Aorta (tissue), 5 donors: ENCODE results near the gene GLRB. TPM values are rescaled to one million over a fixed set of nuclear protein-coding genes. Genes with fewer than 3 reads are reported as not detected.
A peak's percentile ranks its signal among the peaks of the same experiment; 100 is the strongest.

Experiments used
- ATAC-seq: fragments of 200-7000 bp; cut with Tn5 transposase; one replicate; pipeline ENCODE4 v1.9.1; 2022; ENCODE audit warnings: moderate library complexity; ENCODE audit not compliant: low FRiP score
- DNase-seq, 2 donors: peaks; one replicate each; pipeline ENCODE4 v3.0.0-alpha.2; 2020
- H3K27ac ChIP-seq, 2 donors: one replicate each; pipeline ENCODE4 v1.5.1; 2013; ENCODE audit warnings: low read length in 2 of 2, mild to moderate bottlenecking in 2 of 2, moderate library complexity in 2 of 2, control low read depth in 1 of 2, inconsistent platforms in 1 of 2, low read depth in 1 of 2
- H3K27me3 ChIP-seq, 2 donors: one replicate each; pipeline ENCODE4 v1.6.1; 2013; ENCODE audit warnings: control low read depth in 1 of 2, low read length in 1 of 2, mild to moderate bottlenecking in 1 of 2, moderate library complexity in 1 of 2; ENCODE audit not compliant: insufficient read depth in 2 of 2, control insufficient read depth in 1 of 2
- H3K36me3 ChIP-seq, 2 donors: one replicate each; pipeline ENCODE4 v1.6.1; 2013; ENCODE audit warnings: control low read depth in 1 of 2, low read length in 1 of 2, mild to moderate bottlenecking in 1 of 2; ENCODE audit not compliant: insufficient read depth in 2 of 2, control insufficient read depth in 1 of 2
- H3K4me1 ChIP-seq, 2 donors: one replicate each; pipeline ENCODE4 v1.6.1; 2013; ENCODE audit warnings: low read length in 2 of 2, control low read depth in 1 of 2, mild to moderate bottlenecking in 1 of 2, moderate library complexity in 1 of 2; ENCODE audit not compliant: insufficient read depth in 2 of 2, control insufficient read depth in 1 of 2
- H3K4me3 ChIP-seq, 2 donors: one replicate each; pipeline ENCODE4 v1.5.1; 2013; ENCODE audit warnings: low read length in 2 of 2, control low read depth in 1 of 2, mild to moderate bottlenecking in 1 of 2
- H3K9me3 ChIP-seq: one replicate; pipeline ENCODE4 v1.6.1; 2013; ENCODE audit warnings: mild to moderate bottlenecking, low read length; ENCODE audit not compliant: control insufficient read depth
- WGBS, 2 donors: extraction: QIAGEN DNeasy Blood & Tissue Kit; methylation state at CpG; one replicate each; pipeline ENCODE4 v1.1.7; 2013; 5-methylcytosine and 5-hydroxymethylcytosine counted together
- intact Hi-C, 2 donors: fragments of 100-400 bp; cut with DNase I; formaldehyde crosslinking; loops; one replicate each; pipeline versions ENCODE4 v1.14.2 to v1.15.0; 2022
- long read RNA-seq, 2 donors: library from polyadenylated mRNA; unstranded; transcript quantifications; one replicate each; pipeline ENCODE4 v2.0.0, GENCODE V29; 2020 to 2021
- polyA plus RNA-seq, 2 donors: library from polyadenylated mRNA; stranded (reverse); fragments of 200-250 nt; gene quantifications; one replicate each; pipeline ENCODE4 v1.2.3, GENCODE V29; 2013
- total RNA-seq, 2 donors: library from RNA; stranded (reverse); fragmentation: NEBNext Ultra II Directional; extraction: Animal tissue kit (Norgen Biotek cat#: 25700); gene quantifications; one replicate each; pipeline ENCODE4 v1.2.1, GENCODE V29; 2021
- donor health status: healthy with polysubstance abuse.
- donor health status: Bipolar disorder and iron deficiency.
- donor health status: DM: no; HTN: no; CAD: no.
- donor health status: DM: no; HTN: no; CAD: no.
- donor health status: DM: yes; HTN: yes; CAD: no.

Gene GLRB
- 1 to 10 TPM; 6.3 to 7.7 TPM for total RNA-seq
- 1 to 10 TPM; 2.7 to 6.5 TPM for polyA plus RNA-seq
- long read RNA-seq, donor 1, transcript GLRB-207 (9 exons, 2,765 nt): minor isoform, 7 of 30 reads
- long read RNA-seq, donor 1, transcript GLRB-201 (10 exons, 3,126 nt): major isoform, 14 of 30 reads
- long read RNA-seq, donor 1, partial matches to known transcripts: 3 of 30 reads
- long read RNA-seq, donor 1, other reads (novel, unspliced or antisense): 6 of 30 reads
- long read RNA-seq, donor 2, transcript GLRB-201 (10 exons, 3,126 nt): major isoform, 6 of 14 reads
- long read RNA-seq, donor 2, partial matches to known transcripts: 3 of 14 reads
- long read RNA-seq, donor 2, other reads (novel, unspliced or antisense): 1 of 14 reads

DNA sequence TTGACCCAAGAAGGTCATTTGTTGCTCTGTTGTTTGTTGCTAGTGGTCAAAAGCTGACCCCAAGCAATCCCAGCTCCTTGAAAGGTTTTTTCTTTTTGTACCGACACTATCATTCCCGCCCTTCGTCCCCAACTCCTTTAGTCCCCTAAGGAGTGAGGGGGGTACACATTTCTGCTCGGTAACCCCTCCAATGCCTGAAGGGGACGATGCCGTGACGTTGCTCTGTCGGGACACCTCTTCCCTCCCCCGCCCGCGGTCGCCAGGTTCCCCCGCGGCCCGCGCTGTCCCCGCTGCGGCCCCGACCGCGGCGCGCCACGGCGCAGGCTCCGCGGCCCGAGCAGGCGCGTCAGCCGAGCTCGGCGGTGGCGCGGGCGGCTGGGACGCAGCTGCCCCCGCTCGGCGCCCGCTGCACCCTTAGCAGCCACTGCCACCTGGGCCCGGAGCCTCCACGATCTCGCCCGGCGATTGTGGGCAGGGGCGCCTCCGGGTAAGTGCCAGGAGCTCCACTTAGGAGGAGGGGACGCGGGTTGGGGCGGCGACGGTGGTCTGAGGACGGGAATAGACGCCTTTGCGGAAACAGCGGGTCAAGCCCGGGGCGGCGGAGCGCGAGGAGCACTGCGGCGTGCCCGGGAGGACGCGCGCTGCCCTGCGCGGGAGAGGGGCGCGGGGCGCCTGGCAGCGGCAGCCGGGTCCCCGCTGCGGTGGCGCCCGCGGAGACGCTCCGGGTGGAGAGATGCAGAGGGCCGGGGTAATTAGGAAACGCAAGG lies at the start of gene GLRB:
GLRB (plus strand) TSS at position 340 of the 767 bp plus-strand sequence. CDS start 1,875 bp downstream, outside the sequence.
- intact Hi-C loops: no loop called here
- Histone ChIP-seq H3K9me3 (no peaks in the 10 kb centered on the region), H3K27ac (no peak within 1 kb of the TSS), H3K36me3 (no peaks in the 10 kb centered on the region), H3K27me3 (no peaks in the 10 kb centered on the region), H3K4me3 (peak within 1 kb of the TSS; percentile 33 to 68), H3K4me1 (no peaks in the 10 kb centered on the region)
- peak; percentile 59 for ATAC-seq
- peak; percentile 57 to 84 for DNase-seq
- WGBS, 2 donors: 0 to 1% methylated on average over 84 of the region's 84 CpGs

DNA sequence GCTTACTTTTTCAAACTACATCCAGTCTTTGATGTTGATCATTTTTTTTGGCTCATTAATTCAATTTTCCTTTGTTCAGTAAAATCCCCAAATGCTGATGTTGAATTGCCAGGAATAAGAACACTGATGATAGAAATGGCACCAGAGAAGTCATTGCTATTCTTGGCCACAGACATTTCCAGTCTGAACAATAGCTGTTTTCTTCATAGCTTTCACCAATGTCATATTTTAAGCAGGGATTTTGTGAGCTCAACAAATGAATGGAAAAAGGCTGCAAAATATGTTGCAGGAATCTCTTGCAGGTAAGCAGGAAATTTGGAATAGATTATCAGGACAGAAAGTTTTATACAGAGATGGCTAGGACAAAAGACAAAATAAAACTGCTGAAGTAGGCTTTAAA lies 40.5 kb upstream of the GLRB start:
- intact Hi-C loops: loop anchor here in 1 of 2 donors (2.0 kb wide), 1 partner anchor 39 kb away; no protein-coding TSS in a partner anchor
- DNase-seq: no peak
- H3K36me3 ChIP-seq: no peaks in the 10 kb centered on the region
- ATAC-seq: no peak
- H3K4me1 ChIP-seq: peaks cover 0 to 4% of the 10 kb centered on the region in 2 donors
- H3K27ac ChIP-seq: no peak overlapping the region
- H3K27me3 ChIP-seq: no peaks in the 10 kb centered on the region
- no peaks in the 10 kb centered on the region for H3K9me3 ChIP-seq
- H3K4me3 ChIP-seq: no peak overlapping the region

DNA sequence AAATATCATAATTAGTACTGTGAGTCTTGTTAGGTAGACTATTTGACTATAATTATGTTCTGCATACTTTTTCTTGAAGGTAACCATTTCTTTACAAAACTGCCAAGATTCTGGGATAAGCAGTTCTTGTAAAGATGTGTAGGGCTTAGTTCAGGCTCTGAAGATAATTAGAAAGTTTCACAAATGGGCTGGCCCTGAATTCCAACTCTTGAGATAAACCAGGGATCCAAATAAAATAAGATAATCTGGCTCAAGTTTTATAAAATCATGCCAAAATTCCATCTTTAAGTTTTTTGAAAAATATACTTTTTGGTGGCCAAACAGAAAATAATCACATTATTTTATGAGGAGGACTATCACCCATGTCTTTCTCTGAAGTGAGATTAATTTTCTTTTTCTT lies 35.5 kb upstream of the GLRB start:
- Histone ChIP-seq H3K27me3 (no peaks in the 10 kb centered on the region), H3K4me1 (peaks cover 0 to 3% of the 10 kb centered on the region in 2 donors), H3K36me3 (no peaks in the 10 kb centered on the region), H3K27ac (no peak overlapping the region), H3K4me3 (no peak overlapping the region), H3K9me3 (no peaks in the 10 kb centered on the region)
- ATAC-seq (no peak), DNase-seq (no peak)
- intact Hi-C loops: no loop called here

DNA sequence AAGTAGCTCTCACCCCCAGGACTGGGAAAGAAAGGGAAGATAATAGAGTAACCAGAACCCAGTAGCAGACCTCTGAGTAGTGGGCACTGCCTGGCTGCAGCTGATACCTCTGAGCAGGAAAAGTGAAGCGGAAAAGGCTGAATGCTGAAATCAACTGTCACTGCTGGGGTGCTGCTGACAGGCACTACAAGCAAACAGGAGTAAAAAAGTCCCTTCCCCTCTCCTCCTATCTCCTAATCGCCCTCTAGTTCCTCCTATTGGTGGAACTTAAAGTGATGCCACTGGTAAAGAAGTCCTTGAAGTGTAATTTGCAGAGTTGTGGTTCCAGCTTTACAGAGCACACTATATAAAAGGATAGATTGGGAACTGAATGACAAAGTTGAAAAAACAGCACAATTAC lies 32.8 kb upstream of the GLRB start:
- DNase-seq (no peak), ATAC-seq (no peak)
- 77 to 79% methylated on average over 2 of the region's 2 CpGs for WGBS, 2 donors
- H3K4me3 ChIP-seq: no peak overlapping the region
- H3K27ac ChIP-seq: no peak overlapping the region
- H3K4me1 ChIP-seq: no peaks in the 10 kb centered on the region
- no peaks in the 10 kb centered on the region for H3K36me3 ChIP-seq
- no peaks in the 10 kb centered on the region for H3K9me3 ChIP-seq
- H3K27me3 ChIP-seq: no peaks in the 10 kb centered on the region
- intact Hi-C loops: no loop called here

DNA sequence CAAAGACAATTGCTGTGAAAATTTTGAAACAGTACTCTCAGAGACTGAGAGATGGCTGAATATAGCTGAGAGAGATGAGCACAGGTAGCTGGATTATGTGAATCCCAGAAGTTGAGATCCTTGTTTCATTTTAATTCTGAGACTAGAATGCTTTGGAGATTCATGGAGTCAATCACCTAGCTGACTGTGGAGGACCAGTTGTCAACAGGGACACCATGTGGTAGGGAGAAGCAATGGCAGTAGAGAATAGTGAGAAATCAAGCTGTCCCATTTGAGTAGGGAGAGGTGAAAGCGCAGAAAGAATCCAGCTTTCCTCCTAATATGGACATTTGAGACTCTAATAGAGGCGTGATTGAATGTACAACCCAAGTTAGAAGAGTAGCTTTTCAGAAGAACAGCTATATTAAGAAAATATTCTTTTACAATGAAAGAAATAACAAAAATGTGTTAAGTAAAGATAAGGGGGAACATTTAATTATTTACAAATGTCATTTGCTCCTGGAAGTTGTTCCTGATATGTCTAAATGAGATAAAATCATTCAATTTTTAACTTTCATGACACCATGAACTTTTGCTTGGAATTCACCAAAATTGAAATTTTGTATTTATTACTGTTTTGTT lies 30.3 kb upstream of the GLRB start:
- H3K27me3 ChIP-seq: no peaks in the 10 kb centered on the region
- H3K4me1 ChIP-seq: no peaks in the 10 kb centered on the region
- DNase-seq (no peak), ATAC-seq (peak; percentile 82)
- intact Hi-C loops: loop anchor here (5.0 kb wide), 2 partner anchors 73 to 568 kb away; partner anchors contain the start of gene PDGFC (in 2 of the 2)
- no peak overlapping the region for H3K27ac ChIP-seq
- no peaks in the 10 kb centered on the region for H3K9me3 ChIP-seq
- 2 to 5% methylated on average over 2 of the region's 2 CpGs for WGBS, 2 donors
- no peaks in the 10 kb centered on the region for H3K36me3 ChIP-seq
- no peak overlapping the region for H3K4me3 ChIP-seq

DNA sequence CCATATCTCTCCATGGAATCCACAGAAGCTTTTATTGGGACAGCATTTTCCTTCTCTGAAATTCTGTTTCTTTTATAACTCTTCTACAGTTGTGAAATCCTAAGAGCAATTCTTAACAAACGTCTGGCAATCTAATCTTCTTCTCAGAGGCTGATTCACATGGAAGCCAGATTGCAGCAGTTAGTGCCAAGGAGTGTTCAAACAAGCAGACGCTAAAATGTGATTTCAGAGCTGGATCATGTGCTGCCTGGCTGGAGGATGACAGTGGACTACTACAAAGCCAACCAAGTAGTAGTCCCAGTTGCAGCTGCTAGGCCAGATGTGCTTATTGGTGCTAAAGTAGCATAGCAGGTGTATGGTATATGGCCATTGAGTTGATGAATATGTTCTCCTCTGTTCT lies 27.7 kb upstream of the GLRB start:
- ATAC-seq: peak; percentile 36
- Histone ChIP-seq H3K9me3 (no peaks in the 10 kb centered on the region), H3K36me3 (no peaks in the 10 kb centered on the region), H3K27me3 (no peaks in the 10 kb centered on the region), H3K27ac (peak overlapping the region in 1 of 2 donors; percentile 33), H3K4me1 (no peaks in the 10 kb centered on the region), H3K4me3 (no peak overlapping the region)
- intact Hi-C loops: loop anchor here (5.0 kb wide), 2 partner anchors 76 to 571 kb away; partner anchors contain the start of gene PDGFC (in 2 of the 2)
- WGBS, 2 donors: 5 to 7% methylated on average over 2 of the region's 2 CpGs
- DNase-seq: peak in 1 of 2 donors; percentile 60

DNA sequence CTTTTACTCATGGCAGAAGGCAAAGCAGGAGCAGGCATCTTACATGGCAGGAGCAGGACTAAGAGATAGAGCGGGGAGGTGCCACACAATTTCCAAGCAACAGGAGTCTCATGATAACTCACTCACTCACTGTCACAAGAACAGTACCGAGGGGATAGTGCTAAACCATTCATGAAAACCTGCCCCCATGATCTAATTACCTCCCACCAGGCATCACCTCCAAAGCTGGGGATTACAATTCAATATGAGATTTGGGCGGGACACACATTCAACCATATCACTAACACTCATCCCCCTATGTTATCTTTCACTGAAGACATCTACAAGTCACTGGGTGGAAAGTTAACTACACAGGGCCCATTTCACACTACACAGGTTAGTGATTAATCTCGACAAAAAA lies 25.4 kb upstream of the GLRB start:
- ATAC-seq (no peak), DNase-seq (no peak)
- WGBS, 2 donors: 97 to 98% methylated on average over 4 of the region's 4 CpGs
- H3K27me3 ChIP-seq: no peaks in the 10 kb centered on the region
- no peaks in the 10 kb centered on the region for H3K9me3 ChIP-seq
- H3K27ac ChIP-seq: no peak overlapping the region
- no peak overlapping the region for H3K4me3 ChIP-seq
- H3K4me1 ChIP-seq: no peaks in the 10 kb centered on the region
- no peaks in the 10 kb centered on the region for H3K36me3 ChIP-seq
- intact Hi-C loops: no loop called here

DNA sequence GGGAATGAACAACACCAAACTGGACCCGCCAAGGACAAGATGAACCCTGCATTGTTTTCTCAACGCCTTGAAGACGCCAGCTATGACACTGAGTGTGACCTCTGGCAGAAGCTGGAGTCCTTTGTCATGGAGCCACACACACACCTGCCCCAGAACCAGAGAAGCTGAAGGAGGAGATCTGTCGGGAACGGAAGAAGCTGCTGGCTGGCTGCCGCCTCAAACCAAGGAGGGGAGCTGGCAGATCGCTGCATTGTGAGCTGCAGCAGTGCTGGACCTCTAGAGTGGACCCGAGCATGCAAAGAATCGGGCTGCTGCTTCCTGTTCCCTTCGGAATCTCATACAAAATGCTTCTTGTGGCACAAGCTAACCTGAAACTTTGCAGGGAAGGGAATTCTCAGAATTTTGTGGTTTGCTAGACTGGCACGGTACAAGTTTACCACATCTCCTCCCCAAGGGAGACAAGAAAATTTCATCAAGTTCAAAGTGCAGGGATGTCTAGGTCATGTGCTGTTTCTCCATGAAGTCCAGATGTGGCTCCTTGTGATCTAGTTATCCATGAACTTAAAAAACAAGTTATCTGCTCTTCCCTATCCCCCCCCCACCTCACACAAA lies 23.4 kb upstream of the GLRB start:
- no peak for DNase-seq
- 90 to 93% methylated on average over 11 of the region's 11 CpGs for WGBS, 2 donors
- intact Hi-C loops: no loop called here

More for the DNA sequence above, 23.4 kb upstream of the GLRB start:
- no peaks in the 10 kb centered on the region for H3K9me3 ChIP-seq
- H3K27ac ChIP-seq: no peak overlapping the region
- H3K4me1 ChIP-seq: no peaks in the 10 kb centered on the region
- no peak overlapping the region for H3K4me3 ChIP-seq
- no peak for ATAC-seq
- no peaks in the 10 kb centered on the region for H3K36me3 ChIP-seq
- no peaks in the 10 kb centered on the region for H3K27me3 ChIP-seq
